ENCODE results near the gene TSSK3. TPM values are rescaled to one million over a fixed set of nuclear protein-coding genes. Genes with fewer than 3 reads are reported as not detected.
A peak's percentile ranks its signal among the peaks of the same experiment; 100 is the strongest.

Gene TSSK3
- total and polyA plus RNA-seq, 9 of the 15 experiments (the other 6 are each of a cell fraction or from before 2014, with no cell fraction given), result 0.27 to 2.8 (median 1.9) TPM

GRCh38 chr1:32334864-32335534 lies 27.3 kb upstream of the TSSK3 start (continued):
- no peak for TF ChIP-seq ZHX1 (conservative IDR thresholded peaks at IDR 0.05; ENCODE audit: low read length)
- TF ChIP-seq MECOM (CRISPR knock-in tag; IDR thresholded peaks at IDR 0.05), result no peak
- TF ChIP-seq CBX1 (IDR thresholded peaks at IDR 0.05; ENCODE audit: low read depth), result peak; percentile 53; the same call in 1 of the 2 replicates
- peak in 1 of 2 experiments; percentile 63; a peak in 1 of 4 replicates for TF ChIP-seq TEAD1 (CRISPR knock-in tag; IDR thresholded peaks at IDR 0.05)
- TF ChIP-seq NCOA1 (IDR thresholded peaks at IDR 0.05; ENCODE audit: low read depth), result no peak
- no peak for TF ChIP-seq ZNF165 (CRISPR knock-in tag; IDR thresholded peaks at IDR 0.05; ENCODE audit: borderline replicate concordance)
- TF ChIP-seq TFAP4 (CRISPR knock-in tag; IDR thresholded peaks at IDR 0.05; ENCODE audit: borderline replicate concordance), result peak; percentile 53
- TF ChIP-seq HMGN3 (IDR thresholded peaks at IDR 0.05; ENCODE audit: borderline replicate concordance, extremely low read depth, insufficient read length, low read depth, low read length), result peak; percentile 91
- TF ChIP-seq BRF2 (IDR thresholded peaks at IDR 0.05; ENCODE audit: borderline replicate concordance, insufficient read depth, insufficient read length), result no peak
- TF ChIP-seq E2F3 (CRISPR knock-in tag; IDR thresholded peaks at IDR 0.05), result peak; percentile 85
- peak; percentile 70; the same call in 1 of the 2 replicates for TF ChIP-seq SMAD4 (CRISPR knock-in tag; conservative IDR thresholded peaks at IDR 0.05)
- TF ChIP-seq CBX2 (IDR thresholded peaks at IDR 0.05; ENCODE audit: insufficient read depth, low read length, poor library complexity, severe bottlenecking), result no peak
- TF ChIP-seq RBFOX2 (IDR thresholded peaks at IDR 0.05; ENCODE audit: low read depth, low read length), result peak; percentile 88
- no peak for TF ChIP-seq ZNF347 (CRISPR knock-in tag; IDR thresholded peaks at IDR 0.05; ENCODE audit: low read depth)
- TF ChIP-seq ZNF699 (CRISPR knock-in tag; IDR thresholded peaks at IDR 0.05; ENCODE audit: insufficient replicate concordance), result no peak
- TF ChIP-seq FOXP4 (CRISPR knock-in tag; IDR thresholded peaks at IDR 0.05; ENCODE audit: borderline replicate concordance), result 0 out of 2 replicates have a peak, but pooled peaks have one; percentile 4
